CD4-positive, CD25-positive, alpha-beta regulatory T cell (primary cell): Measurements from ENCODE around the gene MICALL2. TPM values are rescaled to one million over a fixed set of nuclear protein-coding genes. Genes with fewer than 3 reads are reported as not detected.

Experiments
- ATAC-seq, 2 donors: fragments of 150-1000 bp; cut with Tn5 transposase; one replicate each; pipeline ENCODE4 v1.10.0; 2021; ENCODE audit warnings: low read depth in 2 of 2, moderate number of reproducible peaks in 2 of 2, moderate library complexity in 1 of 2
- DNase-seq, 3 donors: peaks; one replicate each; pipeline versions ENCODE4 v3.0.0 to v3.0.0-alpha.2; 2012 to 2022; ENCODE audit warnings: mixed read lengths in 1 of 3
- H3K27ac ChIP-seq: one replicate; pipeline ENCODE4 v1.7.0; 2013; ENCODE audit warnings: mild to moderate bottlenecking, low read length; ENCODE audit not compliant: insufficient read depth, poor library complexity, severe bottlenecking
- H3K27me3 ChIP-seq: one replicate; pipeline ENCODE4 v1.7.0; 2013; ENCODE audit warnings: low read length; ENCODE audit not compliant: control insufficient read depth, insufficient read depth
- H3K36me3 ChIP-seq: one replicate; pipeline ENCODE4 v1.7.0; 2013; ENCODE audit warnings: mild to moderate bottlenecking, low read length, moderate library complexity; ENCODE audit not compliant: control insufficient read depth, insufficient read depth
- H3K4me1 ChIP-seq: 2 replicates; pipeline ENCODE4 v1.7.0; 2013; ENCODE audit warnings: mild to moderate bottlenecking, low read length; ENCODE audit not compliant: insufficient read depth, control insufficient read depth, poor library complexity, severe bottlenecking
- H3K4me3 ChIP-seq: one replicate; pipeline ENCODE4 v1.7.0; 2013; ENCODE audit warnings: low read depth, mild to moderate bottlenecking, low read length, moderate library complexity
- H3K9me3 ChIP-seq, 2 experiments: 1 replicate in 1 of 2; 2 replicates in 1 of 2; pipeline ENCODE4 v1.7.0; 2013; ENCODE audit warnings: low read length in 2 of 2, mild to moderate bottlenecking in 1 of 2, moderate library complexity in 1 of 2; ENCODE audit not compliant: control insufficient read depth in 2 of 2
- H3K27ac Mint-ChIP-seq, 3 donors: one replicate each; pipeline ENCODE4 v1.8.0; 2020 to 2022; ENCODE audit warnings: mild to moderate bottlenecking in 3 of 3, mixed read lengths in 3 of 3, moderate library complexity in 2 of 3
- H3K27me3 Mint-ChIP-seq: one replicate; pipeline ENCODE4 v1.8.0; 2022; ENCODE audit warnings: mild to moderate bottlenecking, mixed read lengths
- H3K36me3 Mint-ChIP-seq: one replicate; pipeline ENCODE4 v1.8.0; 2020; ENCODE audit warnings: mixed read lengths
- H3K4me1 Mint-ChIP-seq, 4 donors: one replicate each; pipeline ENCODE4 v1.8.0; 2020 to 2022; ENCODE audit warnings: mixed read lengths in 4 of 4, mild to moderate bottlenecking in 1 of 4
- H3K4me3 Mint-ChIP-seq, 4 donors: one replicate each; pipeline ENCODE4 v1.8.0; 2020 to 2022; ENCODE audit warnings: mild to moderate bottlenecking in 4 of 4, mixed read lengths in 4 of 4, moderate library complexity in 3 of 4
- H3K9me3 Mint-ChIP-seq, 7 donors: one replicate each; pipeline ENCODE4 v1.8.0; 2020 to 2022; ENCODE audit warnings: mixed read lengths in 7 of 7, mild to moderate bottlenecking in 3 of 7, moderate library complexity in 2 of 7
- polyA plus RNA-seq, 4 donors: library from polyadenylated mRNA; unstranded; fragments of 300-500 nt; fragmentation: Illumina TruSeq; gene quantifications; one replicate each; pipeline ENCODE4 v1.2.3, GENCODE V29; 2021
- total RNA-seq: library from RNA; stranded (reverse); gene quantifications from one replicate; pipeline ENCODE4 v1.2.3, GENCODE V29; 2022

The MICALL2 gene
- total and polyA plus RNA-seq, 5 donors from 2014 or later, result 0.14 to 3.3 (median 0.27) TPM; not detected in 1

- Mint-ChIP-seq H3K9me3 (no peaks in the 10 kb centered on the region), H3K27ac (no peak overlapping the region), H3K4me3 (peak overlapping the region in 2 of 4 donors; percentile 28 to 63), H3K27me3 (no peaks in the 10 kb centered on the region), H3K36me3 (no peaks in the 10 kb centered on the region), H3K4me1 (peaks cover 0 to 26% (median 5%) of the 10 kb centered on the region in 4 donors)
- Histone ChIP-seq H3K9me3 (no peaks in the 10 kb centered on the region), H3K36me3 (no peaks in the 10 kb centered on the region), H3K27ac (no peak overlapping the region), H3K27me3 (no peaks in the 10 kb centered on the region), H3K4me1 (peaks cover 23% of the 10 kb centered on the region), H3K4me3 (no peak overlapping the region)
- no peak for ATAC-seq
- no peak for DNase-seq
Observed at GRCh38 chr7:1457059-1457948, 2.0 kb downstream of the MICALL2 start.

GRCh38 chr7:1455955-1456354 is 3.3 kb downstream of the MICALL2 start:
- Mint-ChIP-seq H3K9me3 (no peaks in the 10 kb centered on the region), H3K4me1 (peaks cover 0 to 15% (median 4%) of the 10 kb centered on the region in 4 donors), H3K27me3 (no peaks in the 10 kb centered on the region), H3K4me3 (peak overlapping the region in 1 of 4 donors; percentile 63), H3K27ac (no peak overlapping the region), H3K36me3 (no peaks in the 10 kb centered on the region)
- Histone ChIP-seq H3K4me1 (peaks cover 23% of the 10 kb centered on the region), H3K27ac (no peak overlapping the region), H3K9me3 (no peaks in the 10 kb centered on the region), H3K27me3 (no peaks in the 10 kb centered on the region), H3K36me3 (no peaks in the 10 kb centered on the region), H3K4me3 (no peak overlapping the region)
- DNase-seq, result no peak
- ATAC-seq, result no peak

GRCh38 chr7:1455241-1455939 is 3.9 kb downstream of the MICALL2 start:
- Mint-ChIP-seq H3K9me3 (no peaks in the 10 kb centered on the region), H3K27ac (no peak overlapping the region), H3K36me3 (no peaks in the 10 kb centered on the region), H3K4me3 (peak overlapping the region in 1 of 4 donors; percentile 63), H3K4me1 (peaks cover 0 to 15% (median 1%) of the 10 kb centered on the region in 4 donors), H3K27me3 (no peaks in the 10 kb centered on the region)
- H3K4me3 ChIP-seq, result no peak overlapping the region
- no peaks in the 10 kb centered on the region for H3K27me3 ChIP-seq
- H3K9me3 ChIP-seq, result no peaks in the 10 kb centered on the region
- no peaks in the 10 kb centered on the region for H3K36me3 ChIP-seq
- no peak for DNase-seq
- no peak overlapping the region for H3K27ac ChIP-seq
- no peak for ATAC-seq
- peaks cover 19% of the 10 kb centered on the region for H3K4me1 ChIP-seq

- Mint-ChIP-seq H3K4me3 (no peak overlapping the region), H3K4me1 (peaks cover 0 to 12% (median 1%) of the 10 kb centered on the region in 4 donors), H3K27me3 (no peaks in the 10 kb centered on the region), H3K27ac (no peak overlapping the region), H3K36me3 (no peaks in the 10 kb centered on the region), H3K9me3 (no peaks in the 10 kb centered on the region)
- peaks cover 14% of the 10 kb centered on the region for H3K4me1 ChIP-seq
- H3K36me3 ChIP-seq, result no peaks in the 10 kb centered on the region
- no peak for DNase-seq
- no peak overlapping the region for H3K27ac ChIP-seq
- H3K4me3 ChIP-seq, result no peak overlapping the region
- no peaks in the 10 kb centered on the region for H3K9me3 ChIP-seq
- ATAC-seq, result no peak
- H3K27me3 ChIP-seq, result no peaks in the 10 kb centered on the region
Observed at GRCh38 chr7:1454542-1454941, 4.7 kb downstream of the MICALL2 start.

- peaks cover 0 to 3% (median 0%) of the 10 kb centered on the region in 4 donors for H3K4me1 Mint-ChIP-seq
- no peaks in the 10 kb centered on the region for H3K4me1 ChIP-seq
- H3K4me3 ChIP-seq, result no peak overlapping the region
- no peaks in the 10 kb centered on the region for H3K27me3 ChIP-seq
- no peaks in the 10 kb centered on the region for H3K27me3 Mint-ChIP-seq
- H3K36me3 ChIP-seq, result no peaks in the 10 kb centered on the region
- H3K27ac Mint-ChIP-seq, result no peak overlapping the region
- ATAC-seq (no peak), DNase-seq (no peak)
- H3K36me3 Mint-ChIP-seq, result no peaks in the 10 kb centered on the region
- peak overlapping the region in 1 of 4 donors; percentile 76 for H3K4me3 Mint-ChIP-seq
- H3K9me3 ChIP-seq, result no peaks in the 10 kb centered on the region
- no peak overlapping the region for H3K27ac ChIP-seq
- H3K9me3 Mint-ChIP-seq, result no peaks in the 10 kb centered on the region
Observed at GRCh38 chr7:1452205-1452604, 7.1 kb downstream of the MICALL2 start.

- no peak for ATAC-seq
- Histone ChIP-seq H3K27ac (no peak overlapping the region), H3K9me3 (no peaks in the 10 kb centered on the region), H3K4me3 (no peak overlapping the region), H3K4me1 (no peaks in the 10 kb centered on the region), H3K36me3 (no peaks in the 10 kb centered on the region), H3K27me3 (no peaks in the 10 kb centered on the region)
- Mint-ChIP-seq H3K36me3 (no peaks in the 10 kb centered on the region), H3K4me1 (peaks cover 0 to 3% (median 0%) of the 10 kb centered on the region in 4 donors), H3K9me3 (no peaks in the 10 kb centered on the region), H3K4me3 (no peak overlapping the region), H3K27ac (no peak overlapping the region), H3K27me3 (no peaks in the 10 kb centered on the region)
- DNase-seq, result no peak
Observed at GRCh38 chr7:1450987-1451386, 8.3 kb downstream of the MICALL2 start.

GRCh38 chr7:1450431-1450830 is 8.8 kb downstream of the MICALL2 start:
- ATAC-seq, result no peak
- H3K36me3 Mint-ChIP-seq, result no peaks in the 10 kb centered on the region
- H3K27ac ChIP-seq, result no peak overlapping the region

More at GRCh38 chr7:1450431-1450830, 8.8 kb downstream of the MICALL2 start:
- H3K4me1 Mint-ChIP-seq, result no peaks in the 10 kb centered on the region
- H3K4me1 ChIP-seq, result no peaks in the 10 kb centered on the region
- DNase-seq, result no peak
- H3K4me3 Mint-ChIP-seq, result no peak overlapping the region
- H3K9me3 Mint-ChIP-seq, result no peaks in the 10 kb centered on the region
- H3K4me3 ChIP-seq, result no peak overlapping the region
- H3K36me3 ChIP-seq, result no peaks in the 10 kb centered on the region
- H3K27me3 Mint-ChIP-seq, result no peaks in the 10 kb centered on the region
- H3K27ac Mint-ChIP-seq, result no peak overlapping the region
- H3K9me3 ChIP-seq, result no peaks in the 10 kb centered on the region
- H3K27me3 ChIP-seq, result no peaks in the 10 kb centered on the region
